HepG2 (cell line): ENCODE measurements around the gene LCN2. TPM values are rescaled to one million over a fixed set of nuclear protein-coding genes. Genes with fewer than 3 reads are reported as not detected.

Experiments used
- HNF4A ChIP-seq: sonication (generic); formaldehyde crosslinking; IDR thresholded peaks from 2 replicates; pipeline ENCODE4 v1.4.0; 2020; ENCODE audit warnings: missing genetic modification reagents
- HOXA5 ChIP-seq: sonication (generic); formaldehyde crosslinking; IDR thresholded peaks from 2 replicates; pipeline ENCODE4 v1.4.0; 2020; ENCODE audit warnings: missing genetic modification reagents
- KDM6A ChIP-seq: IDR thresholded peaks from 2 replicates; pipeline ENCODE4 v1.6.1; 2016; ENCODE audit warnings: low read depth
- KLF9 ChIP-seq: IDR thresholded peaks from 2 replicates; pipeline ENCODE4 v1.6.1; 2016; ENCODE audit warnings: low read depth
- MED8 ChIP-seq: sonication (generic); formaldehyde crosslinking; IDR thresholded peaks from 2 replicates; pipeline ENCODE4 v1.8.1; 2023; ENCODE audit warnings: mild to moderate bottlenecking, missing genetic modification reagents; ENCODE audit not compliant: insufficient replicate concordance
- PHF21A ChIP-seq: sonication (generic); formaldehyde crosslinking; IDR thresholded peaks from 2 replicates; pipeline ENCODE4 v1.5.0; 2020; ENCODE audit warnings: mild to moderate bottlenecking, missing genetic modification reagents
- RXRA ChIP-seq: sonication (generic); formaldehyde crosslinking; IDR thresholded peaks from 2 replicates; pipeline ENCODE4 v1.5.1; 2020; ENCODE audit warnings: missing genetic modification reagents
- TBL1XR1 ChIP-seq: fragments of 150-350 bp; IDR thresholded peaks from 2 replicates; pipeline ENCODE4 v1.6.1; 2014; ENCODE audit warnings: borderline replicate concordance, low read length; ENCODE audit not compliant: partially characterized antibody
- ZNF142 ChIP-seq: sonication (generic); formaldehyde crosslinking; IDR thresholded peaks from 2 replicates; pipeline ENCODE4 v1.4.0; 2020; ENCODE audit warnings: missing genetic modification reagents
- ZNF263 ChIP-seq: sonication (generic); formaldehyde crosslinking; IDR thresholded peaks from 2 replicates; pipeline ENCODE4 v1.4.0; 2020; ENCODE audit warnings: missing genetic modification reagents
- ZNF451 ChIP-seq: sonication (generic); formaldehyde crosslinking; IDR thresholded peaks from 2 replicates; pipeline ENCODE4 v1.5.0; 2020; ENCODE audit warnings: mild to moderate bottlenecking, missing genetic modification reagents
- ZNF766 ChIP-seq: sonication (generic); formaldehyde crosslinking; IDR thresholded peaks from 2 replicates; pipeline ENCODE4 v1.5.0; 2020; ENCODE audit warnings: missing genetic modification reagents, borderline replicate concordance
- ZNF782 ChIP-seq: sonication (generic); formaldehyde crosslinking; IDR thresholded peaks from 2 replicates; pipeline ENCODE4 v1.4.0; 2020; ENCODE audit warnings: missing genetic modification reagents, mild to moderate bottlenecking, borderline replicate concordance
- polyA plus RNA-seq, 8 experiments: library from polyadenylated mRNA; depleted of rRNA in 3 of 8; stranded (reverse) in 7 of 8; unstranded in 1 of 8; fragments of >200 nt; fragmentation: Illumina TruSeq in 4 of 8; extraction: Trizol in 4 of 8; gene quantifications; 2 replicates each; pipeline versions ENCODE4 v1.2.1 to v1.2.3, GENCODE V29; 2011 to 2016; ENCODE audit warnings: low read depth in 4 of 8, missing spikeins in 1 of 8, mixed read lengths in 1 of 8; ENCODE audit not compliant: insufficient read depth in 1 of 8
- total RNA-seq, 5 experiments: library from RNA; depleted of rRNA; stranded (reverse); fragments of >200 nt; fragmentation: Illumina TruSeq; extraction: Trizol; gene quantifications; 2 replicates each; pipeline ENCODE4 v1.2.3, GENCODE V29; 2016; ENCODE audit warnings: low read depth in 1 of 5
- TF ChIP-seq, protein P1 (sequence below): IDR thresholded peaks from 2 replicates; pipeline ENCODE4 v1.4.0; 2020; ENCODE audit warnings: mild to moderate bottlenecking, missing genetic modification reagents
- TF ChIP-seq, protein P2 (sequence below): sonication (generic); formaldehyde crosslinking; IDR thresholded peaks from 2 replicates; pipeline ENCODE4 v1.4.0; 2020; ENCODE audit warnings: mild to moderate bottlenecking, missing genetic modification reagents
- TF ChIP-seq, protein P3 (sequence below): sonication (generic); formaldehyde crosslinking; IDR thresholded peaks from 2 replicates; pipeline ENCODE4 v1.4.0; 2020; ENCODE audit warnings: missing genetic modification reagents

LCN2 gene
- total and polyA plus RNA-seq, 2 of the 13 experiments (the other 11 are each of a cell fraction or from before 2014, with no cell fraction given), result 0.38 to 1.4 TPM

- TF ChIP-seq, protein P1, sequence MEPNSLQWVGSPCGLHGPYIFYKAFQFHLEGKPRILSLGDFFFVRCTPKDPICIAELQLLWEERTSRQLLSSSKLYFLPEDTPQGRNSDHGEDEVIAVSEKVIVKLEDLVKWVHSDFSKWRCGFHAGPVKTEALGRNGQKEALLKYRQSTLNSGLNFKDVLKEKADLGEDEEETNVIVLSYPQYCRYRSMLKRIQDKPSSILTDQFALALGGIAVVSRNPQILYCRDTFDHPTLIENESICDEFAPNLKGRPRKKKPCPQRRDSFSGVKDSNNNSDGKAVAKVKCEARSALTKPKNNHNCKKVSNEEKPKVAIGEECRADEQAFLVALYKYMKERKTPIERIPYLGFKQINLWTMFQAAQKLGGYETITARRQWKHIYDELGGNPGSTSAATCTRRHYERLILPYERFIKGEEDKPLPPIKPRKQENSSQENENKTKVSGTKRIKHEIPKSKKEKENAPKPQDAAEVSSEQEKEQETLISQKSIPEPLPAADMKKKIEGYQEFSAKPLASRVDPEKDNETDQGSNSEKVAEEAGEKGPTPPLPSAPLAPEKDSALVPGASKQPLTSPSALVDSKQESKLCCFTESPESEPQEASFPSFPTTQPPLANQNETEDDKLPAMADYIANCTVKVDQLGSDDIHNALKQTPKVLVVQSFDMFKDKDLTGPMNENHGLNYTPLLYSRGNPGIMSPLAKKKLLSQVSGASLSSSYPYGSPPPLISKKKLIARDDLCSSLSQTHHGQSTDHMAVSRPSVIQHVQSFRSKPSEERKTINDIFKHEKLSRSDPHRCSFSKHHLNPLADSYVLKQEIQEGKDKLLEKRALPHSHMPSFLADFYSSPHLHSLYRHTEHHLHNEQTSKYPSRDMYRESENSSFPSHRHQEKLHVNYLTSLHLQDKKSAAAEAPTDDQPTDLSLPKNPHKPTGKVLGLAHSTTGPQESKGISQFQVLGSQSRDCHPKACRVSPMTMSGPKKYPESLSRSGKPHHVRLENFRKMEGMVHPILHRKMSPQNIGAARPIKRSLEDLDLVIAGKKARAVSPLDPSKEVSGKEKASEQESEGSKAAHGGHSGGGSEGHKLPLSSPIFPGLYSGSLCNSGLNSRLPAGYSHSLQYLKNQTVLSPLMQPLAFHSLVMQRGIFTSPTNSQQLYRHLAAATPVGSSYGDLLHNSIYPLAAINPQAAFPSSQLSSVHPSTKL (CRISPR knock-in tag), result 0 out of 2 replicates have a peak, but pooled peaks have one; percentile 31
- TF ChIP-seq, protein P2, sequence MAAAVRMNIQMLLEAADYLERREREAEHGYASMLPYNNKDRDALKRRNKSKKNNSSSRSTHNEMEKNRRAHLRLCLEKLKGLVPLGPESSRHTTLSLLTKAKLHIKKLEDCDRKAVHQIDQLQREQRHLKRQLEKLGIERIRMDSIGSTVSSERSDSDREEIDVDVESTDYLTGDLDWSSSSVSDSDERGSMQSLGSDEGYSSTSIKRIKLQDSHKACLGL (CRISPR knock-in tag), result no peak
- TF ChIP-seq RXRA (CRISPR knock-in tag) (peak; percentile 48; the same call in 1 of the 2 replicates), ZNF142 (no peak), ZNF263 (CRISPR knock-in tag) (no peak), TBL1XR1 (peak; percentile 43), ZNF766 (no peak), MED8 (CRISPR knock-in tag) (no peak), ZNF451 (no peak), KLF9 (no peak), ZNF782 (no peak), PHF21A (CRISPR knock-in tag) (no peak), HOXA5 (no peak), KDM6A (no peak), HNF4A (CRISPR knock-in tag) (peak; percentile 43; the same call in 1 of the 2 replicates)
- TF ChIP-seq, protein P3, sequence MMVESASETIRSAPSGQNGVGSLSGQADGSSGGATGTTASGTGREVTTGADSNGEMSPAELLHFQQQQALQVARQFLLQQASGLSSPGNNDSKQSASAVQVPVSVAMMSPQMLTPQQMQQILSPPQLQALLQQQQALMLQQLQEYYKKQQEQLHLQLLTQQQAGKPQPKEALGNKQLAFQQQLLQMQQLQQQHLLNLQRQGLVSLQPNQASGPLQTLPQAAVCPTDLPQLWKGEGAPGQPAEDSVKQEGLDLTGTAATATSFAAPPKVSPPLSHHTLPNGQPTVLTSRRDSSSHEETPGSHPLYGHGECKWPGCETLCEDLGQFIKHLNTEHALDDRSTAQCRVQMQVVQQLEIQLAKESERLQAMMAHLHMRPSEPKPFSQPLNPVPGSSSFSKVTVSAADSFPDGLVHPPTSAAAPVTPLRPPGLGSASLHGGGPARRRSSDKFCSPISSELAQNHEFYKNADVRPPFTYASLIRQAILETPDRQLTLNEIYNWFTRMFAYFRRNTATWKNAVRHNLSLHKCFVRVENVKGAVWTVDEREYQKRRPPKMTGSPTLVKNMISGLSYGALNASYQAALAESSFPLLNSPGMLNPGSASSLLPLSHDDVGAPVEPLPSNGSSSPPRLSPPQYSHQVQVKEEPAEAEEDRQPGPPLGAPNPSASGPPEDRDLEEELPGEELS (CRISPR knock-in tag), result 0 out of 2 replicates have a peak, but pooled peaks have one; percentile 16
Observed at GRCh38 chr9:128101231-128101661, 48.0 kb upstream of the LCN2 start (continued).
